IPS-15b (cell line): ENCODE data around the gene SUPT7L.
A peak's percentile ranks its signal among the peaks of the same experiment; 100 is the strongest.
"Not testable (repeated sequence)": the region's sequence is repeated elsewhere in the genome, so short reads cannot be mapped to it uniquely, and the experiment has no call there.

ENCODE experiments used
- H3K27me3 ChIP-seq: one replicate; pipeline ENCODE4 v1.6.1; 2013; ENCODE audit warnings: low read length; ENCODE audit not compliant: control insufficient read depth, insufficient read depth
- H3K36me3 ChIP-seq: one replicate; pipeline ENCODE4 v1.6.1; 2013; ENCODE audit warnings: low read length; ENCODE audit not compliant: control insufficient read depth, insufficient read depth
- H3K4me1 ChIP-seq: one replicate; pipeline ENCODE4 v1.6.1; 2013; ENCODE audit warnings: mild to moderate bottlenecking, low read length; ENCODE audit not compliant: control insufficient read depth, insufficient read depth
- H3K4me3 ChIP-seq: one replicate; pipeline ENCODE4 v1.5.1; 2013; ENCODE audit warnings: low read depth, low read length
- H3K9ac ChIP-seq: one replicate; pipeline ENCODE4 v1.6.1; 2013; ENCODE audit warnings: low read depth, mild to moderate bottlenecking, low read length
- H3K9me3 ChIP-seq: one replicate; pipeline ENCODE4 v1.6.1; 2013; ENCODE audit warnings: mild to moderate bottlenecking, low read length; ENCODE audit not compliant: control insufficient read depth, insufficient read depth

SUPT7L gene

DNA sequence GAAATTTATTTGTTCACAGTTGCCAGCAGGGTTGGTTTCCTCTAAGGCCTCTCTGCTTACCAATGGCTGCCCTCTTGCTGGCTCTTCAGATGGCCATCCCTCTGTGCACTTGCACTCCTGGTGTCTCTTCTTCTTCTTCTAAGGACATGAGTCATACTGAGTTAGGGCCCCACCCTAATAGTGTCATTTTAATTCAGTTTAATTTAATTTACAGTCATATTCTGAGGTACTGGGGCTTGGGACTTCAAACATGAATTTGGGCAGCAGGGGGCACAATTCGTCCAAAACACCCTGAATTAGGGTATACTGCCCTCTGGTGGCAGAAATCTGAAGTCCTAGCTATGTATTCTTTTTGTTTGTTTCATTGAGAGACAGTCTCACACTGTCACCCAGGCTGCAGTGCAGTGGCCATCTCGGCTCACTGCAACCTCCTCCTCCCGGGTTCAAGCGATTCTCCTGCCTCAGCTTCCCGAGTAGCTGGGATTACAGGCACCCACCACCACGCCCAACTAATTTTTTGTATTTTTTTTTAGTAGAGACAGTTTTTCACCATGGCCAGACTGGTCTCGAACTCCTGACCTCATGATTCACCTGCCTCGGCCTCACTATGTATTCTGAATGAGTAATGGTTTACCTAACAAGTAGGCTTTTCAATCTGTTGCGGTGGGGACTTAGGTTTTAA is 20.1 kb upstream of the SUPT7L start:
- H3K27me3 ChIP-seq = no peaks in the 10 kb centered on the region
- H3K4me1 ChIP-seq = no peaks in the 10 kb centered on the region
- H3K4me3 ChIP-seq = no peak overlapping the region
- peaks cover 3% of the 10 kb centered on the region for H3K36me3 ChIP-seq
- H3K9ac ChIP-seq = no peak overlapping the region
- H3K9me3 ChIP-seq = no peaks in the 10 kb centered on the region

- not testable (repeated sequence) for H3K9ac ChIP-seq, H3K9me3 ChIP-seq, H3K4me3 ChIP-seq, H3K27me3 ChIP-seq, H3K4me1 ChIP-seq, H3K36me3 ChIP-seq
These were observed 18.9 kb upstream of the SUPT7L start for GRCh38 chr2:27682334-27682771.

GRCh38 chr2:27681841-27682240 is 18.4 kb upstream of the SUPT7L start:
- Histone ChIP-seq H3K36me3 (peaks cover 8% of the 10 kb centered on the region), H3K4me3 (no peak overlapping the region), H3K4me1 (no peaks in the 10 kb centered on the region), H3K9me3 (no peaks in the 10 kb centered on the region), H3K27me3 (no peaks in the 10 kb centered on the region), H3K9ac (no peak overlapping the region)

- Histone ChIP-seq H3K36me3 (peaks cover 8% of the 10 kb centered on the region), H3K27me3 (no peaks in the 10 kb centered on the region)
These were observed 17.2 kb upstream of the SUPT7L start for GRCh38 chr2:27680571-27680970.

DNA sequence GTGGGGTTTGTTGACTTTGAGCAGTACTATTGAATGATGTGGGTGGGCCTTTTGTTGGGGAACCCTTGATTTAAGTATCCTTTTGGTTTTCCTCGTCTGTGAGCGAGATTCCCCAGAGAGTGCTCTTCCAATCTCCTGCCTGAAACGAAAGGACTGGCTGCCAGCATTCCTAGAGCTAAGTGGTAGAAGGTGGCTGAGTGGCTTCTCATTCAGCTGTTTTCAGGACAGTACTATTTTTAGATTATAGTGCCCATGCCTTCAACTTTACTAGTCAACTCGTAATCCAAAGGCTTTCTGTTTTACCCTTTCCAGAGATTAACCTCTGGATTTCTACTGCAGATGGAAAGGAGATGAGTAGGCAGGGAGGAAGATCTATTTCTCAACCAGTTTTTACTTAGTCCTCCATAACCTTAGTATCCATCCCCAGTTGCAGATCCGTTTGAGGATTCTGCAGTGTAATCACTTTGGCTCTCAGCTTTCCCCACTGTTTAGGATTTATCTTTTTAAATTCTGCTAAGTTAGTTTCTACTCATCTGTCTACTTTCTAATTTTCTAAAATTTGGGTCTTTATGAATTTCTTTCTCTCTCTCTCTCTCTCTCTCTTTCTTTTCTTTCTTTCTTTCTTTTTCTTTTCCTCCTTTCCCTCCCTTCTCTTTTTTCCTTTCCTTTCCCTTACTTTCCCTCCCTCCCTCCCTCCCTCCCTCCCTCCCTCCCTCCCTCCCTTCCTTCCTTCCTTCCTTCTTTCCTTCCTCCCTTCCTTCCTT is 9.5 kb upstream of the SUPT7L start:
- no peaks in the 10 kb centered on the region for H3K9me3 ChIP-seq
- H3K36me3 ChIP-seq = peaks cover 7% of the 10 kb centered on the region
- H3K27me3 ChIP-seq = no peaks in the 10 kb centered on the region
- H3K4me3 ChIP-seq = no peak overlapping the region
- H3K4me1 ChIP-seq = no peaks in the 10 kb centered on the region
- no peak overlapping the region for H3K9ac ChIP-seq

More at GRCh38 chr2:27680571-27680970, 17.2 kb upstream of the SUPT7L start:
- Histone ChIP-seq H3K9ac (no peak overlapping the region), H3K4me1 (no peaks in the 10 kb centered on the region), H3K9me3 (no peaks in the 10 kb centered on the region), H3K4me3 (no peak overlapping the region)

GRCh38 chr2:27671235-27671634 is 7.8 kb upstream of the SUPT7L start:
- Histone ChIP-seq H3K9ac (no peak overlapping the region), H3K36me3 (peaks cover 2% of the 10 kb centered on the region)

DNA sequence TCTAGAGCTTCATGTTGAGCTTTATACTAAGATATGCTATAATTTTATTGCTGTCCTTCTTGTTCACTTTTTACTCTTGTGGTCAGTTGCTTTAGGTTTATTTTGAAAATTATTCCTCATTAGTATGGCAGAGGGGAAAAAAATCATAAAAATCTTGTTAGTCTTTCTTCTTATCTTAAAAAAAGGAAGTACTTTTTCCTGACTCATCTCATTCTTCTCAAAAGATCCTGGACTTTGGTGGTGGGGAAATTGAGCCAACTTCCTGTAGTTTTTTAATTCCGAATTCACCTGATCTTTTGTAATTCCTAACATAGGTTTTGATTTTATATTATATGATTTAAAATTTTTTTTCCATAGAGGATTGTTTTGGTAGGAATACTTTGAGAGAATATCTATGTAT is 4.0 kb upstream of the SUPT7L start:
- Histone ChIP-seq H3K36me3 (peaks cover 2% of the 10 kb centered on the region), H3K27me3 (no peaks in the 10 kb centered on the region), H3K9ac (no peak overlapping the region), H3K4me3 (no peak overlapping the region), H3K9me3 (no peaks in the 10 kb centered on the region), H3K4me1 (peaks cover 3% of the 10 kb centered on the region)

More at GRCh38 chr2:27671235-27671634, 7.8 kb upstream of the SUPT7L start:
- Histone ChIP-seq H3K4me3 (no peak overlapping the region), H3K27me3 (no peaks in the 10 kb centered on the region), H3K4me1 (no peaks in the 10 kb centered on the region), H3K9me3 (no peaks in the 10 kb centered on the region)

DNA sequence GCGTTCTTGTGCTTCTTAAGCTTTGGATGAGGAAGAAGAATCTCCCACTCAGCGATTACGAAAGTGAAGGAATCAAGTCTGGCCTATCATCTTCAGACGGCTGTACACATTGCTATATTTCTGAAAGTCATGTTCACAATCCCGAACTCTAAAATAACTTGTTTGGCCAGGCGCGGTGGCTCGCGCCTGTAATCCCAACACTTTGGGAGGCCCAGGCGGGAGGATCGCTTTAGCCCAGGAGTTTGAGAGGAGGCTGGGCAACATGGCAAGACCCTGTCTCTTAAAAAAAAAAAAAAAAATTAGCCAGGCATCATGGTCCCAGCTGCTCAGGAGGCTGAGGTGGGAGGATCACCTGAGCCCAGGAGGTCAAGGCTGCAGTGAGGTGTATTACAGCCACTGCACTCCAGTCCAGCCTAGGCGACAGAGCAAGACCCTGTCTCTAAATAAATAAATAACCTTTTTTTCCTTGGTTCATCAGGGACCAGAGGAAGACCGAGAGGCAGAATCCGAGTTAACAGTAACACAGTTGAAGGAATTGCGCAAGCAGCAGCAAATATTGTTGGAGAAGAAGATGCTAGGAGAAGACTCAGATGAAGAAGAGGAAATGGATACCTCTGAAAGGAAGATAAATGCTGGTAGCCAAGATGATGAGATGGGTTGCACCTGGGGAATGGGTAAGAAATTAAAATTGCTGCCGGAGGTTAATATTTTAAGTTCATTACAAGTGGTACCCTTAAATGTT is 1.4 kb upstream of the SUPT7L start:
- peaks cover 12% of the 10 kb centered on the region for H3K36me3 ChIP-seq

GRCh38 chr2:27664154-27664574 is 750 bp upstream of the SUPT7L start:
- Histone ChIP-seq H3K4me1 (peaks cover 3% of the 10 kb centered on the region), H3K9me3 (no peaks in the 10 kb centered on the region), H3K9ac (peak overlapping the region; percentile 77), H3K4me3 (peak overlapping the region; percentile 85), H3K36me3 (peaks cover 12% of the 10 kb centered on the region), H3K27me3 (no peaks in the 10 kb centered on the region)

More for the DNA sequence above, 1.4 kb upstream of the SUPT7L start:
- Histone ChIP-seq H3K9me3 (no peaks in the 10 kb centered on the region), H3K4me1 (peaks cover 3% of the 10 kb centered on the region), H3K9ac (no peak overlapping the region), H3K27me3 (no peaks in the 10 kb centered on the region), H3K4me3 (peak overlapping the region; percentile 85)

DNA sequence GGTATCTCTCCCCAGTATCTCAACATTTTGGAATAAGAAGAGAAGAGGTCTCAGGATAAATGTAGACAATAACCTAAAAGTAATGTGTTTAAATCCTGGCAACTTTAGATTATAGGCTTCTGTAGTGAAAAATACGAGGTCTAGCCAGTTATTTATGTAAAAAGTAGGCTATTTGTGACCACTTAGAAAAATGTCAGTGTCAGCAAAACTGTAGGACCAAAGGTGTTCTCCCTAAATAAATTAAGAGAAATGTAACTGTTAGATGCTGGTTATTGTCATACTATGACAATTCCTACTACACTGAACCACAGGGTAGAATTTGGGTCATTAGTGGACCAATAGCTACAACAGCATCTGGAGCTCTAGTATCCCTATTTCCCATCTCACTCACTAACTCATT is 2.0 kb downstream of the SUPT7L start:
- no peaks in the 10 kb centered on the region for H3K27me3 ChIP-seq
- peaks cover 12% of the 10 kb centered on the region for H3K36me3 ChIP-seq
- H3K9me3 ChIP-seq = no peaks in the 10 kb centered on the region
- H3K4me1 ChIP-seq = peaks cover 3% of the 10 kb centered on the region
- no peak overlapping the region for H3K9ac ChIP-seq
- H3K4me3 ChIP-seq = no peak overlapping the region

- H3K4me3 ChIP-seq = no peak overlapping the region
- peaks cover 7% of the 10 kb centered on the region for H3K36me3 ChIP-seq
- no peaks in the 10 kb centered on the region for H3K27me3 ChIP-seq
- no peak overlapping the region for H3K9ac ChIP-seq
- H3K9me3 ChIP-seq = no peaks in the 10 kb centered on the region
- no peaks in the 10 kb centered on the region for H3K4me1 ChIP-seq
These were observed 8.1 kb downstream of the SUPT7L start for GRCh38 chr2:27655155-27655951.
